ENCODE data around the gene CRB1.
A peak's percentile ranks its signal among the peaks of the same experiment; 100 is the strongest.
"Not testable (repeated sequence)": the region's sequence is repeated elsewhere in the genome, so short reads cannot be mapped to it uniquely, and the experiment has no call there.

CRB1 gene

DNA sequence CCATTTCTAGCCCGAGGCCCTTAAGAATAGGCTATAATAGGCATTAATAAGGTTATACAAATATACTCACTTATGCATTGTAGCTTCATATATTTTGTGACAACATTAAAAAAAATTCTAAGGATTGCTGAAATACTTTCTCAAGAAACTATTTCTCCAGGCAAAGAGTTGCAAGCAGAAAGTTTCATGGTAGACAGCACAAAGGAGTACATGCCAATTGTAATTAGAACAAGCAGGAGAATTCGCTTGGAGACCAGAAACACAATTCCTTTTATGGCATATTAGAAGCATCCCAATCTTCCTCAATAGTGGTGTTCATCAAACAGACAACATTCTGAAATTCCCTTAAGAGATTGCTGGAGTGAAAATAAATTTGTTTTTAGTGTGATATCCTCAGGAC is 122.8 kb downstream of the CRB1 start:
- ATAC-seq (ENCODE audit: low read depth) (no peak), DNase-seq (ENCODE audit: low spot score in 2 of 2) (no peak)
- H3K27me3 Mint-ChIP-seq = peaks cover 4% of the 10 kb centered on the region
- no peaks in the 10 kb centered on the region for H3K4me1 Mint-ChIP-seq
- H3K9me3 Mint-ChIP-seq = no peaks in the 10 kb centered on the region
- no peak overlapping the region for H3K4me3 Mint-ChIP-seq
- no peak overlapping the region for H3K27ac Mint-ChIP-seq
- H3K36me3 Mint-ChIP-seq = no peaks in the 10 kb centered on the region

DNA sequence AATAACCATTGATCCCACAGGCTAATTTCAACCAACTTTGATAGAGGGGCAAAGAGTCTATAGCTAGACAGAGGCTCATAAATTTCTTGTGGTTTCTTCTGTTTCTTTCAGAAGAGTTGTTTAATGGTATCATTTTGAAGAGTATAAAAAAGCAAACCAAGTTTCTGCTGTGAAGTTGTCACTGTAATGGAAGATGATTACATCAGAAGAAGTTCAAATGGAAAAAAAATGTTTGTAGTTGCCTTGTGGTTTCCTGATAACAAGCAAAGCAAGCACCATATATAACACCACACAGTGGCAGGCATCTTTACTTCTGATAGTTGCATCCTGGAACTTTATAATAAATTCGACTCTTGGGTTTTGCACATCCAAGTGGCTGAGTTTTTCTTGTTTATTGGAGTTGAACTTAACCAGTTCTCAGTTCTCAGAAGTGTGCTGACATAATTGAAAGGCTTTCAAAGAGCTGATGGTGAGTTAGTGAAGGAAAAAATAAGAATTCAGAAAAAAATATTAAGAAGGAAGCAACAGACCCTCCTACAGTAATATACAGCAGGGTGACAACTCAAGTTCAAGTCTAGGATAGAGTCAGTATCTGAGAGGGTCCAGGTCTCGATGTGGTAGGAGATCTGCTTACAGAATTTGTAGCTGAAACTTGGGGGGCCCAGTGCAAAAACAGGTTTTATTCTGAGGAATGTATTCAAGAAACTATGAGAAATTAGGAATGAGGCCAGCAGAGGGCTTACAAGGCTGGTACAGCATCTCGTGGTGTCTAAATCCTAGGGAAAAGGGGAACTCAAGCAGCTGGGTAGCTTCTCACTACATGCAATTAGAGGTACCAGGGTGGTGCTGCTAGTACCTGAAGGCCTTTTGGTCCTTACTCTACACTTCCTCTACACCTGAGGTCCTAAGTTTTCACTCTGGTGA is 123.5 kb downstream of the CRB1 start:
- no peak for ATAC-seq (ENCODE audit: low read depth)
- no peak overlapping the region for H3K27ac Mint-ChIP-seq
- H3K36me3 Mint-ChIP-seq = no peaks in the 10 kb centered on the region
- no peaks in the 10 kb centered on the region for H3K4me1 Mint-ChIP-seq
- no peak overlapping the region for H3K4me3 Mint-ChIP-seq
- H3K27me3 Mint-ChIP-seq = peaks cover 4% of the 10 kb centered on the region
- no peaks in the 10 kb centered on the region for H3K9me3 Mint-ChIP-seq
- no peak for DNase-seq (ENCODE audit: low spot score in 2 of 2)

DNA sequence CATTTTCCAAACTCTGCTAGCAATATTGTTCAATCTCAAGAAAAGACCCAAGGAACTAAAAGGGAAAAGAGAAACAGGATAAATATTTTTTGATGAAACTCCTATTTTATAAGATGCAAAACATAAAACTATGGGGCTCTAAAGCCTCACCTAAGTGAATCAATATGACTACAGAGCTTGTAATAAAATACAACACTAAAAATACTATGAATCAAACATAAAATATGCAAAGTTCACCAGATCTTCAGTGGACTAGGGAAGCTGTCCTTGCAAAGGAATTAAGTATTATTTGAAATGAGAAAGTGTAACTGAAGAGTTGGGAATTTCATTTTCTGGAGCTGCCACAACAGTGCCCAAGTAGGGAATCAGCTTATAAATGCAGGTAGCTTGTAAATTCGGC is 124.5 kb downstream of the CRB1 start:
- DNase-seq (ENCODE audit: low spot score in 2 of 2) = no peak
- Mint-ChIP-seq H3K36me3 (no peaks in the 10 kb centered on the region), H3K27ac (no peak overlapping the region), H3K27me3 (peaks cover 4% of the 10 kb centered on the region), H3K4me3 (no peak overlapping the region), H3K4me1 (no peaks in the 10 kb centered on the region), H3K9me3 (no peaks in the 10 kb centered on the region)
- ATAC-seq (ENCODE audit: low read depth) = no peak

DNA sequence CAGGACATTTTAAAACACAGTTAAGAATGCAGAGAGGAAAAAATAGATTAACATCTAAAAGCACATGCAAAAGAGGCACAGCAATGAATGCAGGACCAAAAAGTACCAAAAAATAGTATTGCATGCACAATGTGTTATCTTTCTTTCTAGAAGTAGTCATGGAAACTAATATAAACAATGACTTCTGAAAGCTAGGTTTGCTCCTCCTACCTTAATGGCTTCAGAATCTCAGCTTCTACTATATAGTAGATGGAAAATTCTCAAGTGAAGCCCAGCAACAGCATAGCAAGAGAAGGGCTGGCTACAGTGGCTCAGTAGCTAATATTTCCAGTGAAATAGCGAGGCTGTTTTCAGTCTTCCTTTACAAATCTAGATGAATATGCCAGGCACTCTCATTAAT is 125.1 kb downstream of the CRB1 start:
- ATAC-seq (ENCODE audit: low read depth) (peak; percentile 15), DNase-seq (ENCODE audit: low spot score in 2 of 2) (no peak)
- H3K27ac Mint-ChIP-seq = no peak overlapping the region
- H3K4me3 Mint-ChIP-seq = no peak overlapping the region
- no peaks in the 10 kb centered on the region for H3K4me1 Mint-ChIP-seq
- peaks cover 4% of the 10 kb centered on the region for H3K27me3 Mint-ChIP-seq
- no peaks in the 10 kb centered on the region for H3K9me3 Mint-ChIP-seq
- H3K36me3 Mint-ChIP-seq = no peaks in the 10 kb centered on the region

DNA sequence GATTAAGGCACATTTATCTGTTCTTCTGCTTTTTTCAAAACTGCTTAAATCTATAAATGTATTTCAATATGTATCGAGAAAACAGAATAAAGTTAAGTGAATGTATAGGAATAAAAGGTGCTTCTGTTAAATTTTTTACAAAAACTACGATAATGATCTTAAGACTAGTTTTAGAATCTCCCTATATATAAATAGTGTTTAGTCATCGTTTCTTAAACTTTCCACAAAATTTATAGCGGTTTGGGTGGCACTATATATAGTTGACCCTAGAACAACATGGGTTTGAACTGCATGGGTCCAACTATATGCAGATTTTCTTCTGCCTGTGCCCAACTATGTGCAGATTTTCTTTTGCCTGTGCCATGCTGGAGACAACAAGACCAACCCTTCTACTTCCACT is 125.7 kb downstream of the CRB1 start:
- Mint-ChIP-seq H3K4me3 (no peak overlapping the region), H3K4me1 (no peaks in the 10 kb centered on the region), H3K36me3 (no peaks in the 10 kb centered on the region), H3K9me3 (no peaks in the 10 kb centered on the region), H3K27ac (no peak overlapping the region), H3K27me3 (peaks cover 3% of the 10 kb centered on the region)
- DNase-seq (ENCODE audit: low spot score in 2 of 2) = no peak
- ATAC-seq (ENCODE audit: low read depth) = no peak

DNA sequence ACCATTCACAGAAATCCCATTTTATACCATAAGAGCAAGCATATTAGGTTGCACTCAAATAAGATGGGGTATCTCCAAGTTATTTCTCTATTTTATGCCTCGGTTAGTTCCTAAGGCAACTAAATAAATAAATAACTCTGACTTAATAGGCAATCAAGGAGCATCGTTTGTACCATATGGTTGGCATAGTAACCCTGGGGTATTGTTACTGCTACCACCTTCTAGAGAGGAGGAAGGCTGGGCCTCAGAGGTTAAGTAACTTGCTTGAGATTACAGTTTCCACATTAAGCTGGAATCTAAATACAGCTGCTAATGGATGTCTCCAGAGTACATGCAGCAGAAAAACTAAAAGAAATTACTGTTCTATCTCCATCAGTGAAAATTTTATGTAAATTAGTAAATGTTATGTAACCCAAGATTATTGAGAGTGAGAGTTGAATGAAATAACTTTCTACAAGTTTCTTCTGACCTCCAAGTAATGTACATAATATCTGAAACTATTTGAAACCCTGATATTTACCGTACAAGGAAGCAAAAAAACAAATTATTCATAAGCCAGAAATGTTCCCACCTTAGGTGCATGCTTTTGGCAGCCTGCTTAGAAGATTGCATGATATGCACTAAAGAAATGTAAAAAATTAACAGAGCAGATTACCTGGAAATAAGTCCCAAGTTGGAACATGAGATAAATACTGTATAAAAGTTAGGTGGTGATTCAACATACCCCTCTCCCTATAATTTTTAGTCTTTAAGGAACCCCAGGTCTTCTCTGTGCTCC is 127.0 kb downstream of the CRB1 start:
- H3K4me3 Mint-ChIP-seq = no peak overlapping the region
- H3K27ac Mint-ChIP-seq = no peak overlapping the region
- H3K36me3 Mint-ChIP-seq = no peaks in the 10 kb centered on the region
- H3K9me3 Mint-ChIP-seq = no peaks in the 10 kb centered on the region
- H3K27me3 Mint-ChIP-seq = no peaks in the 10 kb centered on the region
- no peak for ATAC-seq (ENCODE audit: low read depth)
- no peaks in the 10 kb centered on the region for H3K4me1 Mint-ChIP-seq
- DNase-seq (ENCODE audit: low spot score in 2 of 2) = no peak

DNA sequence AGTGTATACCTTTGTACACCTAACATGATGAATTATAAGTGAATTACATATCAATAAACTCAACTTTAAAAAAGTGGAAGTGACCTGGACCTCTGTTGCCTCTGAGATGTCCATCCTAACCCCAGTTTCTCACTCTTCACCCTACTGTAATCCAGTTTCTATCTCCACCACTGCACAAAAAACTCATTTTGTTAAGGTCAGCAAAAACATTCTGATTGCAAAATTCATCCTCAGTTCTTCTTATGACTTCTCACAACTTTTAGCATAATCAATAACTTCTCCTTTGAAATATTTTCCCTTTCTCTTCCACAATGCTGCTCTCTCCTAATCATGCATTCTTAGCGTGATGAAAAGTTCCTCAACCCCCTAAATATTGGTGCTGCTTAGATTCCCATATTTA is 129.8 kb downstream of the CRB1 start:
- no peak overlapping the region for H3K27ac Mint-ChIP-seq
- H3K4me3 Mint-ChIP-seq = no peak overlapping the region
- no peaks in the 10 kb centered on the region for H3K27me3 Mint-ChIP-seq
- H3K36me3 Mint-ChIP-seq = no peaks in the 10 kb centered on the region
- no peak for ATAC-seq (ENCODE audit: low read depth)
- no peaks in the 10 kb centered on the region for H3K4me1 Mint-ChIP-seq
- H3K9me3 Mint-ChIP-seq = peaks cover 2% of the 10 kb centered on the region
- no peak for DNase-seq (ENCODE audit: low spot score in 2 of 2)

DNA sequence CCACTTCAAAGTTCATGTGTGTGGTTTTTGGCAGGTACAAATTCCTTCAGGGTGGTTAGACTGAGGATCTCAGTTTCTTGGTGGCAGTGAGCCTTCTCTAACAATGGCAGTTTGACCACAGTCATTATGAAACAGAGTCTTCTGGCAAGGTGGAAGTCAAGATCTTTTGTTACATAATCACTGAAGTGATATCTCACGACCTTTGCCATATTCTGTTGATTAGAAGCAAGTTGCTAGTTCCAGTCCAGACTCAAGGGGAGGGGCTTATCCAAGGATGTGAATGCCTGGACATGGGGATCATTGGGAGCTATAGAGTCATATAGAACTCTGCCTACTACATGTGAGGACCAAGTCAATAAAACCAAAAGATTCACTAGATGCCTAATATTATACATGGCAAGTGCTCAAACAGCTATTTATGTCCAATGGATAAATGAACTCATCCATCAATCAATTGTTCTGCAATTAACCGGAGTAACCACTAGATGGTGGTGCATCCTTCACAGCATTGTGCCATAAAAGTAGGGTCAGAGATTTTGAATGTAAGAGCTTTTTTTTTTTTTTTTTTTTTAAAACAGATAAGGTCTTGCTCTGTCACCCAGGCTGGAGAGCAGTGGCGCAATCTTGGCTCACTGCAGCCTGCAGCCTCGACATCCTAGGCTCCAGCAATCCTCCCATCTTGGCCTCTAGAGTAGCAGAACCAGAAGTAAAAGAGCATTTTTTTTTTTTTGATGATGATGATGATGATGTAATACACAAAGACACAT is 131.9 kb downstream of the CRB1 start:
- no peak for DNase-seq (ENCODE audit: low spot score in 2 of 2)
- peaks cover 2% of the 10 kb centered on the region for H3K27me3 Mint-ChIP-seq

DNA sequence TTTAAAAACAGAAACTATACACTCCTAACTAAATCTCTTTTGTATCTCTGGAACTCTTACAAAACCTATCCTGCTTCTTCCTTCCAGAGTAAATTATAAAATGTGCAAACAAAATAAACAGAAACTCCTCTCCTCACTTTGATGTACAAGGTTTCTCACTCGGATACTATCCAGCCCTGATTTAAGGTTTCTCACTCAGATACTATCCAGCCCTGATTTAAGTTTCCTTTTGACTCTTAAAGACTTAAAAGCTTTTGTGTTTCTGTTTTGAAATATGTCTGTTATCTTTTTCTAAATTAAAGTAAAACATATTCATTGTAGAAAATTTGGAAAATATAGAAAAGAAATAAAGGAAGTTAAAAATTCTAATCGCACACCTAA is 132.5 kb downstream of the CRB1 start:
- DNase-seq (ENCODE audit: low spot score in 2 of 2) (no peak), ATAC-seq (ENCODE audit: low read depth) (no peak)
- Mint-ChIP-seq H3K4me1 (no peaks in the 10 kb centered on the region), H3K36me3 (no peaks in the 10 kb centered on the region), H3K27me3 (peaks cover 2% of the 10 kb centered on the region), H3K4me3 (no peak overlapping the region), H3K27ac (no peak overlapping the region), H3K9me3 (peaks cover 2% of the 10 kb centered on the region)

More for the DNA sequence above, 131.9 kb downstream of the CRB1 start:
- Mint-ChIP-seq H3K4me1 (no peaks in the 10 kb centered on the region), H3K36me3 (no peaks in the 10 kb centered on the region), H3K4me3 (no peak overlapping the region), H3K27ac (no peak overlapping the region), H3K9me3 (peaks cover 2% of the 10 kb centered on the region)
- no peak for ATAC-seq (ENCODE audit: low read depth)

DNA sequence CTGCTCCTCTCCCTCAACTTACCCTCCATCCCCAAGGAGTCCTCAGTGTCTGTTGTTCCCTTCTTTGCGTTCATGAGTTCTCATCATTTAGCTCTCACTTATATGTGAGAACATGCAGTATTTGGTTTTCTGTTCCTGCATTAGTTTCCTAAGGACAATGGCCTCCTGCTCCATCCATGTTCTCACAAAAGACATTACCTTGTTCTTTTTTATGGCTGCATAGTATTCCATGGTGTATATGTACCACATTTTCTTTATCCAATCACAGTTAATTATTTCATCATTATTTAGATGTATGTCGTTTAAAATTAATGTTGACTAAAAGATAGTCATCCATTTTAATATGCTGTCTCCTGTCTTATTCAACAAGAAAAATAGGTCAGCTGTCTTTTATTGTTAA is 134.1 kb downstream of the CRB1 start:
- H3K4me3 Mint-ChIP-seq = no peak overlapping the region

DNA sequence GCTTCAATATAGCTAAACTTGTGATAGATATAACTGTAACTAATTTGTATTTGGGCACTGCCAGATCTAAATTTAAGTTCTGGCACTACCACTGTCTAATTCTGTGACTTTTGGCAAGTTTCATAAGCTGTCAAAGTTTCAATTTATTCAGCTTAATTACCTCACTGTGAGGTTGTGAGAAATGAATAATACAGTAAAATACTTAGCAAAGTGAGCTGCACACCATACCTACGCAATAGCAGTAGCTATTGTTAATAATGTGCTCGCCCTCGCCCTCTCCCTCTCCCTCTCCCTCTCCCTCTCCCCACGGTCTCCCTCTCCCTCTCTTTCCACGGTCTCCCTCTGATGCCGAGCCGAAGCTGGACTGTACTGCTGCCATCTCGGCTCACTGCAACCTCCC is 136.7 kb downstream of the CRB1 start:
- not testable (repeated sequence) for H3K27ac Mint-ChIP-seq; H3K27me3 Mint-ChIP-seq; DNase-seq (ENCODE audit: low spot score in 2 of 2); H3K4me3 Mint-ChIP-seq; ATAC-seq (ENCODE audit: low read depth); H3K9me3 Mint-ChIP-seq; H3K36me3 Mint-ChIP-seq; H3K4me1 Mint-ChIP-seq

More for the DNA sequence above, 134.1 kb downstream of the CRB1 start:
- Mint-ChIP-seq H3K27me3 (peaks cover 2% of the 10 kb centered on the region), H3K36me3 (no peaks in the 10 kb centered on the region), H3K9me3 (peaks cover 2% of the 10 kb centered on the region), H3K4me1 (no peaks in the 10 kb centered on the region), H3K27ac (no peak overlapping the region)
- no peak for DNase-seq (ENCODE audit: low spot score in 2 of 2)
- ATAC-seq (ENCODE audit: low read depth) = no peak

DNA sequence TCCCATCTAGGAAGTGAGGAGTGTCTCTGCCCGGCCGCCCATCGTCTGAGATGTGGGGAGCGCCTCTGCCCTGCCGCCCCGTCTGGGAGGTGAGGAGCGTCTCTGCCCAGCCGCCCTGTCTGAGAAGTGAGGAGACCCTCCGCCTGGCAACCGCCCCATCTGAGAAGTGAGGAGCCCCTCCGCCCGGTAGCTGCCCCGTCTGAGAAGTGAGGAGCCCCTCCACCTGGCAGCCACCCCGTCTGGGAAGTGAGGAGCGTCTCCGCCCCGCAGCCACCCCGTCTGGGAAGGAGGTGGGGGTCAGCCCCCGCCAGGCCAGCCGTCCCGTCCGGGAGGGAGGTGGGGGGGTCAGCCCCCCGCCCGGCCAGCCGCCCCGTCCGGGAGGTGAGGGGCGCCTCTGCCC is 137.6 kb downstream of the CRB1 start:
- not testable (repeated sequence) for H3K4me1 Mint-ChIP-seq; H3K9me3 Mint-ChIP-seq; DNase-seq (ENCODE audit: low spot score in 2 of 2); ATAC-seq (ENCODE audit: low read depth); H3K36me3 Mint-ChIP-seq; H3K4me3 Mint-ChIP-seq; H3K27ac Mint-ChIP-seq; H3K27me3 Mint-ChIP-seq

DNA sequence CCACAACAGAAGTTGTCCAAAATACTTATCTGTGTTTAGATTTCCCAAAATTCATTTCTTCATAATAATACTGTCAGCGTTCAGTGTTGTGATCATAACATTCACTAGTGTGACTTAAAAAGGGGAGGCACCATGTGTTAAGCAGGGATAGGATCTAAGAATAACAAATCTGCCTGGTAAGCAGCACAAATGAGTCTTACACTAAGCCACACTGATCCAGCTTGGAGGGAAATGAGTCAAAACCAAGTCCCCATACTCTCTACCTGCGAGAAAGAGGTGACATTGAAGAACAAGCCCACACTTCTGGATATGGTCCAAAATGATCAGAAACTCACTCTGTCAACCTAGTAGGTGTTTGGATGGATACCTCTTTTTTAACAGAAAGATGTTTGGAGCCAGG is 145.5 kb downstream of the CRB1 start:
- no peaks in the 10 kb centered on the region for H3K36me3 Mint-ChIP-seq
- ATAC-seq (ENCODE audit: low read depth) (no peak), DNase-seq (ENCODE audit: low spot score in 2 of 2) (no peak)
- no peaks in the 10 kb centered on the region for H3K9me3 Mint-ChIP-seq
- H3K27ac Mint-ChIP-seq = no peak overlapping the region
- H3K4me1 Mint-ChIP-seq = no peaks in the 10 kb centered on the region
- H3K27me3 Mint-ChIP-seq = peaks cover 6% of the 10 kb centered on the region
- no peak overlapping the region for H3K4me3 Mint-ChIP-seq

DNA sequence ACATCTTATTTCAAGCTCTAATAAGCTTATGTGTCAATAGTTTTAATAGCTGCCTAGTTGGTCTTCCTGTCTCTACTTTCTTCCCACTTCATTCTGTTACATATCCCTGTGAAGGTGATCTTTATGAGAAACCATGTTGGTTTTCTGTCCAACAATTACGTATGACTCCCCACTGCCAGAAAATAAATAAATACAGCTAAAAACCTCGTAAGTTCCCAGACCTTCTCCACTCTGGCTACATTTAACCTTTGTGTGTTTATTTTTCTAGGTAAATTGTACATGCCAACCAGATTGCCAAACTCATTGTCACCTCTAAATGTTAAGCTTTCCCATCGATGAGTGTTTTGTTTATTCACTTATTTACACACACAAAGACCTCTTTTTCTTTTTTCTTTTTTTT is 147.2 kb downstream of the CRB1 start:
- Mint-ChIP-seq H3K4me3 (no peak overlapping the region), H3K27ac (no peak overlapping the region), H3K9me3 (no peaks in the 10 kb centered on the region), H3K27me3 (peaks cover 6% of the 10 kb centered on the region), H3K4me1 (no peaks in the 10 kb centered on the region), H3K36me3 (no peaks in the 10 kb centered on the region)
- DNase-seq (ENCODE audit: low spot score in 2 of 2) (no peak), ATAC-seq (ENCODE audit: low read depth) (no peak)

Measured in memory B cell (primary cell).